Measurements from ENCODE around the gene RXRA. TPM values are rescaled to one million over a fixed set of nuclear protein-coding genes. Genes with fewer than 3 reads are reported as not detected.

Gene RXRA
- total RNA-seq, 4 donors from 2014 or later: 39.4 to 81.3 (median 67.4) TPM

GRCh38 chr9:134425812-134426211, 99.6 kb downstream of the RXRA start:
- no peak for DNase-seq
- TF ChIP-seq, protein P1, sequence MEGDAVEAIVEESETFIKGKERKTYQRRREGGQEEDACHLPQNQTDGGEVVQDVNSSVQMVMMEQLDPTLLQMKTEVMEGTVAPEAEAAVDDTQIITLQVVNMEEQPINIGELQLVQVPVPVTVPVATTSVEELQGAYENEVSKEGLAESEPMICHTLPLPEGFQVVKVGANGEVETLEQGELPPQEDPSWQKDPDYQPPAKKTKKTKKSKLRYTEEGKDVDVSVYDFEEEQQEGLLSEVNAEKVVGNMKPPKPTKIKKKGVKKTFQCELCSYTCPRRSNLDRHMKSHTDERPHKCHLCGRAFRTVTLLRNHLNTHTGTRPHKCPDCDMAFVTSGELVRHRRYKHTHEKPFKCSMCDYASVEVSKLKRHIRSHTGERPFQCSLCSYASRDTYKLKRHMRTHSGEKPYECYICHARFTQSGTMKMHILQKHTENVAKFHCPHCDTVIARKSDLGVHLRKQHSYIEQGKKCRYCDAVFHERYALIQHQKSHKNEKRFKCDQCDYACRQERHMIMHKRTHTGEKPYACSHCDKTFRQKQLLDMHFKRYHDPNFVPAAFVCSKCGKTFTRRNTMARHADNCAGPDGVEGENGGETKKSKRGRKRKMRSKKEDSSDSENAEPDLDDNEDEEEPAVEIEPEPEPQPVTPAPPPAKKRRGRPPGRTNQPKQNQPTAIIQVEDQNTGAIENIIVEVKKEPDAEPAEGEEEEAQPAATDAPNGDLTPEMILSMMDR (IDR thresholded peaks at IDR 0.05): no peak
- TF ChIP-seq POLR2A (IDR thresholded peaks at IDR 0.05): no peak
- WGBS, 2 donors: 84 to 95% methylated on average over 6 to 8 of the region's 9 CpGs
- peaks cover 4 to 35% of the 10 kb centered on the region in 2 donors for H3K36me3 ChIP-seq
- H3K4me1 ChIP-seq: peaks cover 0 to 10% of the 10 kb centered on the region in 2 donors
- H3K27ac ChIP-seq: no peak overlapping the region
- no peaks in the 10 kb centered on the region for H3K27me3 ChIP-seq
- intact Hi-C loops (cut with DNase I): no loop called here
- H3K4me3 ChIP-seq (replicated peaks in 1 of 3): no peak overlapping the region
- H3K9me3 ChIP-seq: no peaks in the 10 kb centered on the region

- intact Hi-C loops (cut with DNase I): no loop called here
- 95% methylated on average over 12 to 14 of the region's 15 CpGs for WGBS, 2 donors
- peaks cover 0 to 10% of the 10 kb centered on the region in 2 donors for H3K4me1 ChIP-seq
- H3K27ac ChIP-seq: no peak overlapping the region
- peaks cover 0 to 29% of the 10 kb centered on the region in 2 donors for H3K36me3 ChIP-seq
- no peaks in the 10 kb centered on the region for H3K9me3 ChIP-seq
- H3K27me3 ChIP-seq: no peaks in the 10 kb centered on the region
- no peak overlapping the region for H3K4me3 ChIP-seq (replicated peaks in 1 of 3)
- DNase-seq: no peak
- TF ChIP-seq, protein P1 (IDR thresholded peaks at IDR 0.05): no peak
- no peak for TF ChIP-seq POLR2A (IDR thresholded peaks at IDR 0.05)
Observed at GRCh38 chr9:134426436-134426835, 100.2 kb downstream of the RXRA start.

DNA sequence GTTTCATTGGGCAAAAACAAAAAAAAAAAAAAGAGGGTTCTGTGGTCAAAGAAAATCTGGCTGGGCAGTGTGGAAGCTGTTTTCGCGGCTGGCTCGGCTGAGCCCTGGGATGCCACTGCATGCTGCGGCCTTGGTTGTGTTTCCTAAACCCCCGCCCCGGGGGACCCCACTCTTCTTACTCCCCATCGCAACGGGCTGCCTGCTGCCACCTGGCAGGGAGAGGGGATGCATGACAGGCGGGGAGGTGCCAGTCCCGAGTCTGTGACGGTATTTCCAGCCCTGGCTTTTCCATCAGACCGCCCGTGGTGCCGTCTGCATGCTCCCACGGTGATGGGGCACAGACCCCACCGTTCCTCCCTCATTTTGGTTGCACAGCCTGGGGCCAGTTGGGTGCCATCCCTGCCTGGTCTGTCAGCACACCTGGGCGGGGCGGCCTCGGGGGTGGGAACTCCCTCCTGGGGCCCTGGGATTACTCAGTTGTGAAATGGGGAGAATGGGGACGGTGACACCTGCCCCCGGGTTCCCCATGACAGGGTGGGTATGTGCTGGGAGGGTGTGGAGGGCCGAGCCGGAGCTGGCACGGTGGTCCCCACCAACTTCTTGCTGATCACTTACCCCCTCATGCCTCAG, 101.0 kb downstream of the RXRA start:
- Histone ChIP-seq H3K4me1 (peaks cover 0 to 10% of the 10 kb centered on the region in 2 donors), H3K4me3 (replicated peaks in 1 of 3) (no peak overlapping the region), H3K36me3 (peaks cover 8 to 28% of the 10 kb centered on the region in 2 donors), H3K27me3 (no peaks in the 10 kb centered on the region), H3K27ac (no peak overlapping the region), H3K9me3 (no peaks in the 10 kb centered on the region)
- 86 to 91% methylated on average over 17 to 21 of the region's 24 CpGs for WGBS, 2 donors
- TF ChIP-seq POLR2A (IDR thresholded peaks at IDR 0.05): no peak
- TF ChIP-seq, protein P1 (IDR thresholded peaks at IDR 0.05): no peak
- DNase-seq: no peak
- intact Hi-C loops (cut with DNase I): no loop called here

- peaks cover 8 to 28% of the 10 kb centered on the region in 2 donors for H3K36me3 ChIP-seq
- DNase-seq: no peak
- no peak overlapping the region for H3K27ac ChIP-seq
- no peaks in the 10 kb centered on the region for H3K9me3 ChIP-seq
- intact Hi-C loops (cut with DNase I): no loop called here
- peaks cover 0 to 20% of the 10 kb centered on the region in 2 donors for H3K4me1 ChIP-seq
- H3K4me3 ChIP-seq (replicated peaks in 1 of 3): no peak overlapping the region
- TF ChIP-seq, protein P1 (IDR thresholded peaks at IDR 0.05): no peak
- no peak for TF ChIP-seq POLR2A (IDR thresholded peaks at IDR 0.05)
- H3K27me3 ChIP-seq: no peaks in the 10 kb centered on the region
- 90 to 92% methylated on average over 4 to 13 of the region's 14 CpGs for WGBS, 2 donors
Observed at GRCh38 chr9:134428559-134428958, 102.3 kb downstream of the RXRA start.

DNA sequence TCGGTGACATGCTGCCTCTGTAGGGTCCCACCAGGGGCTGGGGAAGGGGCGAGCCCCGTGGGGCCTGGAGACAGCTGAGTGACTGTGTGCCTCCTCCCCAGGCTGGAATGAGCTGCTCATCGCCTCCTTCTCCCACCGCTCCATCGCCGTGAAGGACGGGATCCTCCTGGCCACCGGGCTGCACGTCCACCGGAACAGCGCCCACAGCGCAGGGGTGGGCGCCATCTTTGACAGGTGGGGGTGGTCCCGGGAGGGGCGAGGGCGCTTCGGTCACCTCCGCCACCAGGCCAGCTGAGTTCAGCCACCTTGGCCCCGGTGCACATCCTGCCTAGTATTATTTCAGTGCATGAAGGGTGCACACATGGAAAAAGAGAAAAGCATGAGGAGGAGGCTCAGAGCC, 102.8 kb downstream of the RXRA start:
- WGBS, 2 donors: 81 to 97% methylated on average over 3 to 12 of the region's 20 CpGs
- intact Hi-C loops (cut with DNase I): no loop called here
- Histone ChIP-seq H3K4me3 (replicated peaks in 1 of 3) (no peak overlapping the region), H3K9me3 (no peaks in the 10 kb centered on the region), H3K4me1 (peaks cover 2 to 25% of the 10 kb centered on the region in 2 donors), H3K36me3 (peaks cover 9 to 24% of the 10 kb centered on the region in 2 donors), H3K27ac (no peak overlapping the region), H3K27me3 (no peaks in the 10 kb centered on the region)
- DNase-seq: no peak
- TF ChIP-seq, protein P1 (IDR thresholded peaks at IDR 0.05): no peak
- no peak for TF ChIP-seq POLR2A (IDR thresholded peaks at IDR 0.05)

All from thyroid gland (tissue), 4 donors.